Ovary (tissue), 3 donors: ENCODE measurements around the gene RPP25L.

Experiments
- CTCF ChIP-seq, 3 donors: fragments of 450-650 bp in 2 of 3; fragments of 200-600 bp in 1 of 3; IDR thresholded peaks; one replicate each; pipeline versions ENCODE4 v1.5.1 to v1.8.0; 2016 to 2022; ENCODE audit warnings: antibody characterized with exemption in 3 of 3, mild to moderate bottlenecking in 1 of 3
- EP300 ChIP-seq: sonication (generic); formaldehyde crosslinking; IDR thresholded peaks from one replicate; pipeline ENCODE4 v1.6.1; 2017; ENCODE audit warnings: antibody characterized with exemption
- POLR2A ChIP-seq: fragments of 450-650 bp; IDR thresholded peaks from one replicate; pipeline ENCODE4 v1.6.1; 2017; ENCODE audit warnings: antibody characterized with exemption, mild to moderate bottlenecking, moderate library complexity
- donor health status: DM: no; HTN: no; CAD: no.

DNA sequence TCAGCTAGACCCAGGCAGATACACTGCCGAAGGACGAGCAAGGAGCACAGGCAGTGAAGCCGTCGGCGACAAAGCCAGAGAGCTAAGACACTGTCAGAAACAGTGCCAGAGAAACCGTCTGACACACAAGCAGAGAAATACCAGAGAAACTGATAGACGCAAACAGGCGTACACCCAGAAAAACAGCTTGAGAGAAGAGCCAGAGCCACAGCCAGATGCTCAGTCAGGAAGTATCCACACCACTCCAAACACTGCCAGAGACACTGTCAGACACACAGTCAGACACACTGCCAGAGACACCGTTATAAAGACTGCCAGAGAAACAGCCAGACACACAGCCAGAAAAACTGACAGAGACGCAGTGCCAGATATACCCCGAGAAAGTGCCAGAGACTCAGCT lies 41.5 kb downstream of the RPP25L start:
- TF ChIP-seq CTCF (IDR thresholded peaks at IDR 0.05) (no peak), POLR2A (no peak), EP300 (no peak)
